Thymus (tissue), 11 donors: Measurements from ENCODE around the gene TENM3. TPM values are rescaled to one million over a fixed set of nuclear protein-coding genes. Genes with fewer than 3 reads are reported as not detected.

Source experiments
- DNase-seq, 9 donors: peaks; one replicate each; pipeline ENCODE4 v3.0.0-alpha.2; 2013; ENCODE audit warnings: low spot score in 9 of 9, low read depth in 6 of 9, missing footprints in 1 of 9
- H3K27ac ChIP-seq, 2 donors: one replicate each; pipeline ENCODE4 v1.5.1; 2013; ENCODE audit warnings: control low read depth in 1 of 2, low read depth in 1 of 2, low read length in 1 of 2, mild to moderate bottlenecking in 1 of 2, moderate library complexity in 1 of 2
- H3K27me3 ChIP-seq, 2 donors: one replicate each; pipeline ENCODE4 v1.5.1; 2013; ENCODE audit warnings: low read length in 1 of 2; ENCODE audit not compliant: control insufficient read depth in 2 of 2, insufficient read depth in 1 of 2
- H3K36me3 ChIP-seq, 2 donors: one replicate each; pipeline ENCODE4 v1.5.1; 2013; ENCODE audit warnings: low read length in 1 of 2, mild to moderate bottlenecking in 1 of 2, moderate library complexity in 1 of 2; ENCODE audit not compliant: control insufficient read depth in 2 of 2, insufficient read depth in 2 of 2
- H3K4me1 ChIP-seq, 2 donors: one replicate each; pipeline ENCODE4 v1.5.1; 2013; ENCODE audit warnings: low read length in 2 of 2; ENCODE audit not compliant: control insufficient read depth in 2 of 2, insufficient read depth in 2 of 2
- H3K4me3 ChIP-seq, 2 donors: one replicate each; pipeline ENCODE4 v1.5.1; 2013; ENCODE audit warnings: low read length in 2 of 2, control low read depth in 1 of 2, mild to moderate bottlenecking in 1 of 2
- H3K9me3 ChIP-seq, 2 donors: one replicate each; pipeline ENCODE4 v1.5.1; 2013; ENCODE audit warnings: low read length in 1 of 2, mild to moderate bottlenecking in 1 of 2; ENCODE audit not compliant: control insufficient read depth in 2 of 2, insufficient read depth in 1 of 2
- WGBS: extraction: QIAGEN DNeasy Blood & Tissue Kit; methylation state at CpG from one replicate; pipeline ENCODE4 v1.1.7; 2013; 5-methylcytosine and 5-hydroxymethylcytosine counted together
- polyA plus RNA-seq: library from polyadenylated mRNA; stranded (reverse); fragments of 200-250 nt; gene quantifications from one replicate; pipeline ENCODE4 v1.2.3, GENCODE V29; 2013
- total RNA-seq: library from RNA; stranded (reverse); fragments of 120-200 nt; gene quantifications from one replicate; pipeline ENCODE4 v1.2.4, GENCODE V29; 2013
- donor health status: healthy.

Gene TENM3
- total and polyA plus RNA-seq, 2 donors: 2.1 to 9.5 TPM

- H3K9me3 ChIP-seq: no peaks in the 10 kb centered on the region
- H3K4me1 ChIP-seq: no peaks in the 10 kb centered on the region
- H3K36me3 ChIP-seq: no peaks in the 10 kb centered on the region
- H3K27me3 ChIP-seq: no peaks in the 10 kb centered on the region
- no peak for DNase-seq
- H3K4me3 ChIP-seq: no peak overlapping the region
- no peak overlapping the region for H3K27ac ChIP-seq
- WGBS: 63% methylated on average over 3 of the region's 3 CpGs
Measured at GRCh38 chr4:182507805-182508204, 264.6 kb downstream of the TENM3 start.

- H3K4me3 ChIP-seq: no peak overlapping the region
- no peak for DNase-seq
Measured at GRCh38 chr4:182510836-182511235, 267.6 kb downstream of the TENM3 start.

GRCh38 chr4:182513587-182514291 is 270.5 kb downstream of the TENM3 start:
- H3K36me3 ChIP-seq: no peaks in the 10 kb centered on the region
- no peaks in the 10 kb centered on the region for H3K27me3 ChIP-seq
- no peak overlapping the region for H3K27ac ChIP-seq
- H3K4me3 ChIP-seq: no peak overlapping the region
- H3K4me1 ChIP-seq: no peaks in the 10 kb centered on the region
- WGBS: 71% methylated on average over 6 of the region's 6 CpGs
- no peaks in the 10 kb centered on the region for H3K9me3 ChIP-seq
- no peak for DNase-seq

More at GRCh38 chr4:182510836-182511235, 267.6 kb downstream of the TENM3 start:
- no peak overlapping the region for H3K27ac ChIP-seq
- H3K27me3 ChIP-seq: no peaks in the 10 kb centered on the region
- no peaks in the 10 kb centered on the region for H3K36me3 ChIP-seq
- no peaks in the 10 kb centered on the region for H3K4me1 ChIP-seq
- no peaks in the 10 kb centered on the region for H3K9me3 ChIP-seq
- WGBS: 86% methylated on average over 2 of the region's 2 CpGs

DNA sequence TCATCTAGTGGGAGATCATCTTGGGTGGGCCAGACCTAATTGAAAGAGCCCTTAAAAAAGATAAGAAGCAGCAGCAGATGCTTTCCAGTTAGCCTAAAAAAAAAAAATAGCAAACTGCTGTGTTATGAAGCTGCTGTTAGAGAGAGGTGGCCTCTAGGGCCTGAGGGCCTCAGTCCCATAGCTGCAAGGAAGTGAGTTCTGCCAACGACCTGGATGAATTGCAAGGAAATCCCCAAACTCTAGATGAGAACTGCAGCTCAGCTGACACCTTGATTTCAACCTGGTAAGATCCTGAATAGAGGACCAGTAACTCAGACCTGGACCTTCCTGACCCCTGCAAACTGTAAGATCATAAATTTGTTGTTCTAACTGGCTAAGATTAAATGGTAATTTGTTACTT is 275.2 kb downstream of the TENM3 start:
- Histone ChIP-seq H3K27me3 (no peaks in the 10 kb centered on the region), H3K4me1 (no peaks in the 10 kb centered on the region), H3K27ac (no peak overlapping the region), H3K36me3 (no peaks in the 10 kb centered on the region), H3K9me3 (no peaks in the 10 kb centered on the region), H3K4me3 (no peak overlapping the region)
- DNase-seq: peak in 1 of 9 donors; percentile 5
- 11% methylated on average over 1 of the region's 1 CpG for WGBS

DNA sequence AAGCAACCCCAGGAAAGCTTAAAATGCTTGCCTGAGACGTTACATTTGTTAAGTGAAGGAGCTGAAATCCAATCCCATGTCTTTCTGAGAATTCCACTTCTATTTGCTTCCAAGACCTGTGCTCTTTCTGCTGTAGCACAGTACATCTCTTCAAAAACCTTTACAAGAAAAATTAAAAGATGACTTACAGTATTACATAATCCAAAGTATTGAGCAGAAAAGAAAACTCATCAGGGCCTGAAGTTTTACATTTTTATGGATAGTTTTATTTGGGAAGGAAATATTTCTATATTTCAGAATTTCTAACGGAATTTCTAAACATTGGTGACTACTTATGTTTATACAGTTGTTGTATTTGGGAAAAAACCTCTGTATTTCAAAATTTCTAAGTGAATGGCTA is 276.3 kb downstream of the TENM3 start:
- no peak overlapping the region for H3K27ac ChIP-seq
- DNase-seq: no peak
- H3K27me3 ChIP-seq: no peaks in the 10 kb centered on the region
- H3K36me3 ChIP-seq: no peaks in the 10 kb centered on the region
- no peaks in the 10 kb centered on the region for H3K9me3 ChIP-seq
- 84% methylated on average over 2 of the region's 2 CpGs for WGBS
- H3K4me3 ChIP-seq: no peak overlapping the region
- H3K4me1 ChIP-seq: no peaks in the 10 kb centered on the region

DNA sequence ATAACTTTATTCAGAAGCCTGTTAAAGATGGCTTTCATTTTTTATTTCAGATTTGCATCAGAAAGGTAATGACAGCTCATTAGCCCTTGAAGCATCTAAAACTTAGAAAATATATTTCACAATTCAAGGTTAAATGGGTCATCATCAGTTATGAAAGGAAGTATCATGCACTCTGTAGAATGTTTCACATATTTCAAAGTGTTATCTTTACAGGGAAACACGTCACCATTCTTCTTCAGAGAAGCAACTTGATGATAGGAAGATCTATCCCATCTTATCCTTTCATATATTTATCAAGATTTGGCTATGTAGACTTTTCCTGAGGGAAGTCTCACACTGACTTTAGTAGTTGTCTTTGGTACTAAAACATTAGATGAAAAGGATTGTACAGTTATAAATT is 277.8 kb downstream of the TENM3 start:
- Histone ChIP-seq H3K4me1 (no peaks in the 10 kb centered on the region), H3K4me3 (no peak overlapping the region), H3K27ac (no peak overlapping the region), H3K36me3 (no peaks in the 10 kb centered on the region), H3K9me3 (no peaks in the 10 kb centered on the region), H3K27me3 (no peaks in the 10 kb centered on the region)
- no peak for DNase-seq
- WGBS: 71% methylated on average over 1 of the region's 1 CpG

- Histone ChIP-seq H3K27me3 (no peaks in the 10 kb centered on the region), H3K9me3 (no peaks in the 10 kb centered on the region), H3K4me3 (no peak overlapping the region), H3K27ac (no peak overlapping the region), H3K36me3 (no peaks in the 10 kb centered on the region), H3K4me1 (no peaks in the 10 kb centered on the region)
- DNase-seq: no peak
- 95% methylated on average over 8 of the region's 8 CpGs for WGBS
Measured at GRCh38 chr4:182528819-182529218, 285.6 kb downstream of the TENM3 start.

GRCh38 chr4:182530451-182530850 is 287.2 kb downstream of the TENM3 start:
- Histone ChIP-seq H3K27me3 (no peaks in the 10 kb centered on the region), H3K27ac (no peak overlapping the region), H3K4me3 (no peak overlapping the region), H3K36me3 (no peaks in the 10 kb centered on the region), H3K9me3 (no peaks in the 10 kb centered on the region), H3K4me1 (no peaks in the 10 kb centered on the region)
- 89% methylated on average over 8 of the region's 8 CpGs for WGBS
- no peak for DNase-seq

GRCh38 chr4:182531555-182532162 is 288.5 kb downstream of the TENM3 start:
- Histone ChIP-seq H3K9me3 (no peaks in the 10 kb centered on the region), H3K4me1 (no peaks in the 10 kb centered on the region), H3K4me3 (no peak overlapping the region), H3K36me3 (no peaks in the 10 kb centered on the region), H3K27me3 (no peaks in the 10 kb centered on the region), H3K27ac (no peak overlapping the region)
- no peak for DNase-seq
- WGBS: 92% methylated on average over 8 of the region's 8 CpGs
